ENCODE measurements around the gene ST3GAL5.
"Not testable (repeated sequence)": the region's sequence is repeated elsewhere in the genome, so short reads cannot be mapped to it uniquely, and the experiment has no call there.

The ST3GAL5 gene

DNA sequence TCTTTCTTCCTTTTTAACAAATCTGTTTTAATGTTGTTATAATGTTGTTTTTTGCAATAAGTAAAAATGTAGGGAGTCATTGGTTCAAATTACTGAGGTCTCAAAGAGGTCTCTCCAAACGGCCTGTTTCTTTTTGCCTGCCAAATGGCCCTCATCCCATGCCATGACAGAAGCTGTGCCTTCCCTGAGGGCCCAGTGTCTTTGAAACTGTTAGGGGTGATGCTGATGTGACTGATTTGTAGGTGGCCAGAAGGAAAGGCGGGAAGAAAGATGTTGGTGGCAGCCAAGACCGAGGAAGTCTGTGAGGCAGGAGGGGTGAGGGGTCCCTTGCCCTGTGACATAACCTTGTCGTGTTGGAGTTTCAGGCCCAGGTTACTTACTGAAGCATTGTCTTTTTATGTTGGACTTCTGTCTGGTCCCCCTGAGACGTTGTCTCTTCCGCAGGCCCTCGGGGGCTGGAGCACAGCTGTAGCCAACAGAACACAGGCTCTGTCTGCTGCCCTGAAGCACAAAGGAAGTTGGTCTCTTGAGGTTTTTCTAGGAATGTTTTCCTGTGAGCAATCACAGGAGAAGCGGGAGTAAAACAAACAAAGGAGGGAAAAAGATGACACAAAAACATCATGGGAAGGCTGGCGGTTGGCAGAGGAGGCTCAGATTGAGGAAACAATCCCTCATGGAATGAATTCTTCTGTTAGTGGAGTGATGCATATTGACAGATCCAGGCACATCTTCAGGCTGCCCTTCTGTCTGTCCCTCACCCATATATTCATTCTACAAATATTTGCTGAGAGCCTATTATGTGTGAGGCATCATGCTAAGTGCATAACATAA is 4.9 kb upstream of the ST3GAL5 start:
- DNase-seq (ENCODE audit: low read depth) = no peak

DNA sequence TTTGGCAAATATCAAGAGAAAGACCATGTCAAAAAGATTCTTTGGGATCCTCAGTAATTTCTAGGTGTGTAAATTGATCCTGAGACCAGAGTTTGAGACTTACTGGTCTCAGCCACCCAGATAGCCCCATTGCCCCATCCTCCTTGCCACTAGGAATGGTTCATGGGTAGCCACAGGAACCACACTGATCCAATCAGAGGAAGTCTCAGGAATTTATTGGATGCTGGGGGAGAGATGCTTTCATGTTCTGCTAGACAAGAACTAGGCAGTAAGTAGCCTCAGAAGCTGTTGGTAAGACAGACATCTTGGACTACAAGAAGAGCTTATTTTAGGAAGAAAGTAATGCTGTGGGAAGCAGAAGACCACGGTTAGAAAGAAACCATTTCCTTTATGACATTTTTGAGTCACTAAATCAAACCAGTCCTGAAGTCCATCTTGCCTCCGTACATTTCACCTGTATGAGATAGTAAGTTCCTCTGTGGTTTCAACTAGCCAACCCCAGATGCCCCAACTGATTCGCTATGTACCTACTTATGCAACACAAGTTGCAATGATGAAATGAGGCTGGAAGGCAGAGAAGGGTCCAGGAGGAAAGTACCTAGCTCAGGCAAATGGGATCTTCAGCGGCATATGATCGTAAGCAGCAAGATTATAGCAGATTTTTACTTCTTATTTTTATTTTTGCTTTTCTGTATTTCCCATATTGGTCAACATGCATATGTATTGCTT is 3.6 kb upstream of the ST3GAL5 start:
- no peak for DNase-seq (ENCODE audit: low read depth)

DNA sequence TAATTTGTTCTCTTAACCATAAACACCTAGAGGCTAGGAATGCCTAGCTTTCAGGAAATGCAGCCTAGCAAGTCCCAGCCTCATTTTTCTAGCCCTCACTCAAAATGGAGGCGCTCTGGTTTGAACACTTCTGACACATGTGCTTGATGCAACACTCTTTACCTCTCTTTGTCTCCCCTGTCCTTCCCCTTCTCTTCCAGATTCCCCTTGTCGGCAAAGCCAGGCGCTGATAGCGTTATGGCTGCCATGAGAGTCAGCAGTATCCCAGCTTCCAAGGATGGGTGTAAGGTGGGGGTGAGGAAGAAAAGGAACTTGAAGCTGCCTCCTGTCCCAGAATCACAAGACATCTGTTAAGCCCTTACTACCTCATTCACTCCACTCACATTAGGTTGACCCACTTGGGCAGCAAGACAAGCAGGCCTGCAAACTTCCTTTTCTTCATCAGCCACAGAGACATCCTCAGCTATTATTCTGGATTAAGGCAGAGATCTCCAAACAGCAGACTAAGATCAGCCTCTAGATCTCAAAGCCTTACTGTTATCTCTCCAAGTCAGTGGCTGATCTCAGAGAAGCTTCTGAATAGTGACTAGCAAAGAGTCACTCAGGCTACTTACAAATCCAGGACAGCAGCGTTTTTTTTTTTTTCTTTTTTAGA is 1.9 kb upstream of the ST3GAL5 start:
- no peak for DNase-seq (ENCODE audit: low read depth)

- DNase-seq (ENCODE audit: low read depth) = no peak
These were observed 964 bp upstream of the ST3GAL5 start for GRCh38 chr2:85889627-85890281.

GRCh38 chr2:85888020-85888683 is 638 bp downstream of the ST3GAL5 start:
- peak; percentile 20 for DNase-seq (ENCODE audit: low read depth)

DNA sequence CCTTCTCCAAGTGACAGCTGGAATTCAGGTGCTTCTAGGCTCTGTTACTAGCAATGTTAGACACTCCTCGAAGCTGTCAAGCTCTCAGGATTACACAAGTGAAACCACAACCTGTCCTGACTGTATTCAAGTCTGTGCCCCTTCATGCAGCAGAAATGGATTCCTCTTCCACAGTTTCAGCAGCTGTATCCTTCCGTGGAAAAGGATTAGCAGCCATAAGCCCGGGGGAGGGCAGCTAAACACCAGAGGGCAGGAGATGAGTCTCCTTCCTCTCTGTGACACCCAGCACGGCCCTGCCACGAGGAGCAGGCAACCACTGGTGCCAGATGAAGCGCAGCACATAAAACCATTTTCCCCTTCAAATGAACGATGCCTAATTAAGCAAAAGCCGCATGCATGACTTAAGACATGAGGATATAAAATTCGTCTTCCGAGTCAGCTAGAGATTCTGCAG is 1.2 kb downstream of the ST3GAL5 start:
- DNase-seq (ENCODE audit: low read depth) = peak; percentile 37

GRCh38 chr2:85886590-85886989 is 2.2 kb downstream of the ST3GAL5 start:
- peak; percentile 54 for DNase-seq (ENCODE audit: low read depth)

GRCh38 chr2:85886141-85886540 is 2.6 kb downstream of the ST3GAL5 start:
- DNase-seq (ENCODE audit: low read depth) = no peak

DNA sequence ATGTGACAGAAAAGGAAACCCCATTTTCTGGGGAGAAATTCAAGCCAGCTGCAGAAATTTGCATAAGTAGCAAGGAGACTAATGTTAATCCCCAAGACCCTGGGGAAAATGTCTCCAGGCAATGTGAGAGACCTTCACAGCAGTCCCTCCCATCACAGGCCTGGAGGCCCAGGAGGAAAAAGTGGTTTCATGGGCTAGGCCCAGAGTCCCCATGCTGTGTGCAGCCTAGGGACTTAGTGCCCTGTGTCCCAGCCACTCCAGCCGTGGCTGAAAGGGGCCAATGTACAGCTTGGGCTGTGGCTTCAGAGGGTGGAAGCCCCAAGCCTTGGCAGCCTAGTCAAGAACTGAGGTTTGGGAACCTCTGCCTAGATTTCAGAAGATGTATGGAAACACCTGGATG is 7.0 kb downstream of the ST3GAL5 start:
- not testable (repeated sequence) for DNase-seq (ENCODE audit: low read depth)

DNA sequence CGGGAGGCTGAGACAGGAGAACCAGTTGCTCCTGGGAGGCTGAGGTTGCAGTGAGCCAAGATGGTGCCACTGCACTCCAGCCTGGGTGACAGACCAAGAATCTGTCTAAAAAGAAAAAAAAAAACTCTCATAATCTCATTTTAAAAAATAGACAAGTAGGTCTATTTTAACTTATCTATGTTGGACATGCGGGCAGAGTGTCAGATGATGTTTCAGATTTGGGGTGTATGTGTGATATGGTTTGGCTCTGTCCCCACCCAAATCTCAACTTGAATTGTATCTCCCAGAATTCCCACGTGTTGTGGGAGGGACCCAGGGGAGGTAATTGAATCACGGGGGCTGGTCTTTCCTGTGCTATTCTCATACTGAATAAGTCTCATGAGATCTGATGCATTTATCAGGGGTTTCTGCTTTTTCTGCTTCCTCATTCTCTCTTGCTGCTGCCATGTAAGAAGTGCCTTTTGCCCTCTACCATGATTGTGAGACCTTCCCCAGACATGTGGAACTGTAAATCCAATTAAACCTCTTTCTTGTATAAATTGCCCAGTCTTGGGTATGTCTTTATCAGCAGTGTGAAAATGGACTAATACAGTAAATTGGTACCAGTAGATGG is 8.0 kb downstream of the ST3GAL5 start:
- not testable (repeated sequence) for DNase-seq (ENCODE audit: low read depth)

DNA sequence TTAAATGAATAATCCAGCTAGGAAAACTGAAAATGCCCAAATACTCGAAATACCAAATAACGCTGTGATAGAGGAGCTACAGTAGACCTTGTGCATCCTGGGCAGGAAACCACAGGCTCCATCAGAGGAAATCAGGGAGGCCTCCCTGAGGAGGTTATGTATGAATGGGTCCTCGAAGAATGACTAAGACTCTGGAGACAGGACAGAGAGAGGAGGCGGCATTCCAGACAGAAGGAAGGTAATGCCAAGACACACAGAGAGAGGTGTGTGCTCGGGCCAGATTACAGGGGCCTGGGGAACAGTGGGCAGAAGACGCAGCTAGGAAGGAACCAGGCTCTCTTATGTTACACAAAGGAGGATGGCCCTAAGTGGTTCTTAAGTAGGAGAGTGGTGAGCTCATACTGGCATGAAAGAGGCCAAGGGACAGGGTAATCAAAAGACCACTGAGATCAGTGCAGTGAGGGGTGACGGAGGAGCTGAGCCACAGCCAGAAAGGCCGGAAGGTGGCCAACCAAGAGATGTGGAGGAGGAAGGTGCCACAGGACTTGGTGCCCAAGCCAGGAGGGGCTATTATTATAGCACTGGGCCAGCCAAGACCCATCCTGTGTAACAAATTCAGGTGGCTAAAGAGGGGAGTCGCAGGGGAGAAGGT is 9.9 kb downstream of the ST3GAL5 start:
- DNase-seq (ENCODE audit: low read depth) = no peak

- DNase-seq (ENCODE audit: low read depth) = no peak
These were observed 13.3 kb downstream of the ST3GAL5 start for GRCh38 chr2:85875350-85876050.

DNA sequence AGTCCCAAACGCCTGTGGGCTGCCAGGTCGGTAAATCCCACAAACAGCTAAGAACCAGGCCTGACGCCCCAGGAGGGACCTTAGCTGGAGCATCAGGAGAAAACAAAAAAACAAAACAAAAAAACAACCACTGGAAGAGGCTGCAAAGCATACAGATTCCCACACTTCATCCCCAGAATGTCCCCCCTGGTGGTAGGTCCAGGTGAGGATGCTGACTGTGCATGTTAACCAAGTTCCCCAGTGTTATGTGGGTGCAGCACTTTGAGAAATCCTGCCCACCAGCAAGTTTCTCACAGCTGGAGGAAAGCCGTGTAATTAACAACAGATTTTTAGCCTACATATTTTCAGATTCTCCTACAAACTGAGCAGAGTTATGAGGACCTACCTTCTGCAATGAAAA is 15.1 kb downstream of the ST3GAL5 start:
- DNase-seq (ENCODE audit: low read depth) = no peak

DNA sequence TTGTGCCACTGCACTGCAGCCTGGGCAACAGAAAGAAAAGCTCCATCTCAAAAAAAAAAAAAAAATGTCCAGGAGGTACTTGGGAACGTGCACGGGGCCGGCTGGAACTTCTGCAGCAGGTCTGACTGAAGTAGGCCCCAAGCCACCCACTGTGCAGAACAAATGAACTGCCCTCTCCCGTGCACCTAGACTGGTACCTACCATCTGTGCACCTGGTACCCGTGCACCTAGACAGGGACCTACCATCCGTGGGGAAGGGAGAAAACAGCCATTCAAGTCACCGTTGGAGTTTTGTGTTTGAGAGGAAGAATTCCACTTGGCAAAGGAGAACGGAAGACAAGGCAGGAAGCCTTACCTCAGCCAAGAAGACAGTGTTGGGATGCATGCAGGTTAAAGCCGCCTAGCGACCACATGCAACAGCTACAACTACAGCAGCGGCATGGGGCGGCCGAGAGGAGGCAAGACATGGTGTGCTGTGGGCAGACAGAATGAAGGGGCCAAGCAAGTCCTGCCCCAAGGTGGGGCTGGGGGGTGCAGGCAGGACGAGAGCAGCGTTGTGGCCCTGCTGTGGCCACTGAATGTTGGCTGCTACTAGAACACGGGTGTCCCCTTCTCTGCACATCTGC is 16.1 kb downstream of the ST3GAL5 start:
- no peak for DNase-seq (ENCODE audit: low read depth)

GRCh38 chr2:85871494-85872164 is 17.2 kb downstream of the ST3GAL5 start:
- DNase-seq (ENCODE audit: low read depth) = no peak

- DNase-seq (ENCODE audit: low read depth) = no peak
These were observed 20.0 kb downstream of the ST3GAL5 start for GRCh38 chr2:85868822-85869221.

- DNase-seq (ENCODE audit: low read depth) = no peak
These were observed 21.1 kb downstream of the ST3GAL5 start for GRCh38 chr2:85867556-85868292.

GRCh38 chr2:85867121-85867520 is 21.7 kb downstream of the ST3GAL5 start:
- DNase-seq (ENCODE audit: low read depth) = no peak

Data from activated T-cell treated with anti-CD3 and anti-CD28 coated beads for 48 hours (primary cell).